IPS-20b (cell line): ENCODE measurements around the gene BBOX1.
"Not testable (repeated sequence)": the region's sequence is repeated elsewhere in the genome, so short reads cannot be mapped to it uniquely, and the experiment has no call there.

Experiments used
- H3K27ac ChIP-seq: one replicate; pipeline ENCODE4 v1.5.1; 2013; ENCODE audit warnings: low read length
- H3K27me3 ChIP-seq: 2 replicates; pipeline ENCODE4 v1.6.1; 2013; ENCODE audit warnings: mild to moderate bottlenecking, low read length, inconsistent platforms; ENCODE audit not compliant: insufficient read depth
- H3K36me3 ChIP-seq: 2 replicates; pipeline ENCODE4 v1.6.1; 2013; ENCODE audit warnings: low read depth, mild to moderate bottlenecking, inconsistent platforms, low read length, moderate library complexity; ENCODE audit not compliant: insufficient read depth
- H3K4me1 ChIP-seq: 2 replicates; pipeline ENCODE4 v1.6.1; 2013; ENCODE audit warnings: mild to moderate bottlenecking, control low read depth, inconsistent platforms, low read length, moderate library complexity; ENCODE audit not compliant: insufficient read depth
- H3K4me3 ChIP-seq: 2 replicates; pipeline ENCODE4 v1.5.1; 2013; ENCODE audit warnings: mild to moderate bottlenecking, low read length, inconsistent platforms
- H3K9ac ChIP-seq: 2 replicates; pipeline ENCODE4 v1.6.1; 2013; ENCODE audit warnings: low read depth, mild to moderate bottlenecking, inconsistent platforms, low read length, moderate library complexity
- H3K9me3 ChIP-seq: 2 replicates; pipeline ENCODE4 v1.6.1; 2013; ENCODE audit warnings: mild to moderate bottlenecking, low read depth, low read length, inconsistent platforms; ENCODE audit not compliant: insufficient read depth

The BBOX1 gene

GRCh38 chr11:27115051-27115650 lies 74.5 kb downstream of the BBOX1 start:
- Histone ChIP-seq H3K4me1 (no peaks in the 10 kb centered on the region), H3K27ac (no peak overlapping the region), H3K9me3 (no peaks in the 10 kb centered on the region), H3K4me3 (no peak overlapping the region), H3K9ac (no peak overlapping the region), H3K27me3 (no peaks in the 10 kb centered on the region), H3K36me3 (no peaks in the 10 kb centered on the region)

- Histone ChIP-seq H3K4me3 (no peak overlapping the region), H3K9ac (no peak overlapping the region), H3K27ac (no peak overlapping the region)
Observed at GRCh38 chr11:27116684-27117083, 76.1 kb downstream of the BBOX1 start.

GRCh38 chr11:27118371-27118770 lies 77.8 kb downstream of the BBOX1 start:
- no peak overlapping the region for H3K9ac ChIP-seq
- H3K4me1 ChIP-seq: no peaks in the 10 kb centered on the region

More at GRCh38 chr11:27116684-27117083, 76.1 kb downstream of the BBOX1 start:
- no peaks in the 10 kb centered on the region for H3K9me3 ChIP-seq
- no peaks in the 10 kb centered on the region for H3K4me1 ChIP-seq
- H3K36me3 ChIP-seq: no peaks in the 10 kb centered on the region
- H3K27me3 ChIP-seq: no peaks in the 10 kb centered on the region

GRCh38 chr11:27118949-27119348 lies 78.3 kb downstream of the BBOX1 start:
- H3K4me1 ChIP-seq: peaks cover 4% of the 10 kb centered on the region; the same call in 1 of the 2 replicates
- H3K9ac ChIP-seq: no peak overlapping the region
- no peaks in the 10 kb centered on the region for H3K9me3 ChIP-seq
- no peaks in the 10 kb centered on the region for H3K27me3 ChIP-seq
- H3K36me3 ChIP-seq: no peaks in the 10 kb centered on the region
- no peak overlapping the region for H3K4me3 ChIP-seq
- no peak overlapping the region for H3K27ac ChIP-seq

More at GRCh38 chr11:27118371-27118770, 77.8 kb downstream of the BBOX1 start:
- Histone ChIP-seq H3K9me3 (no peaks in the 10 kb centered on the region), H3K27me3 (no peaks in the 10 kb centered on the region), H3K36me3 (no peaks in the 10 kb centered on the region), H3K27ac (no peak overlapping the region), H3K4me3 (no peak overlapping the region)

GRCh38 chr11:27119396-27119795 lies 78.8 kb downstream of the BBOX1 start:
- H3K4me3 ChIP-seq: no peak overlapping the region
- no peak overlapping the region for H3K27ac ChIP-seq
- no peaks in the 10 kb centered on the region for H3K27me3 ChIP-seq
- no peak overlapping the region for H3K9ac ChIP-seq
- no peaks in the 10 kb centered on the region for H3K36me3 ChIP-seq
- no peaks in the 10 kb centered on the region for H3K9me3 ChIP-seq
- H3K4me1 ChIP-seq: peaks cover 6% of the 10 kb centered on the region; the same call in 1 of the 2 replicates

- Histone ChIP-seq H3K27ac (no peak overlapping the region), H3K27me3 (no peaks in the 10 kb centered on the region), H3K4me1 (peaks cover 6% of the 10 kb centered on the region; the same call in 1 of the 2 replicates), H3K9ac (no peak overlapping the region), H3K4me3 (no peak overlapping the region), H3K9me3 (no peaks in the 10 kb centered on the region), H3K36me3 (no peaks in the 10 kb centered on the region)
Observed at GRCh38 chr11:27120211-27120610, 79.6 kb downstream of the BBOX1 start.

- Histone ChIP-seq H3K9ac (no peak overlapping the region), H3K4me3 (no peak overlapping the region), H3K27me3 (no peaks in the 10 kb centered on the region), H3K9me3 (no peaks in the 10 kb centered on the region), H3K36me3 (no peaks in the 10 kb centered on the region), H3K4me1 (peaks cover 6% of the 10 kb centered on the region; the same call in 1 of the 2 replicates), H3K27ac (no peak overlapping the region)
Observed at GRCh38 chr11:27122001-27122400, 81.4 kb downstream of the BBOX1 start.

- Histone ChIP-seq H3K4me1 (peaks cover 6% of the 10 kb centered on the region; the same call in 1 of the 2 replicates), H3K4me3 (no peak overlapping the region), H3K36me3 (no peaks in the 10 kb centered on the region), H3K9ac (no peak overlapping the region), H3K27me3 (no peaks in the 10 kb centered on the region), H3K9me3 (no peaks in the 10 kb centered on the region), H3K27ac (no peak overlapping the region)
Observed at GRCh38 chr11:27124514-27125264, 84.1 kb downstream of the BBOX1 start.

- Histone ChIP-seq H3K9ac (no peak overlapping the region), H3K27ac (no peak overlapping the region), H3K9me3 (no peaks in the 10 kb centered on the region), H3K4me1 (no peaks in the 10 kb centered on the region), H3K4me3 (no peak overlapping the region), H3K27me3 (no peaks in the 10 kb centered on the region), H3K36me3 (no peaks in the 10 kb centered on the region)
Observed at GRCh38 chr11:27129686-27130085, 89.1 kb downstream of the BBOX1 start.

GRCh38 chr11:27130806-27131205 lies 90.2 kb downstream of the BBOX1 start:
- H3K27me3 ChIP-seq: no peaks in the 10 kb centered on the region
- no peak overlapping the region for H3K9ac ChIP-seq

GRCh38 chr11:27135924-27136329 lies 95.3 kb downstream of the BBOX1 start:
- H3K9me3 ChIP-seq: peaks cover 15% of the 10 kb centered on the region
- not testable (repeated sequence) for H3K27me3 ChIP-seq, H3K36me3 ChIP-seq, H3K4me3 ChIP-seq, H3K9ac ChIP-seq, H3K27ac ChIP-seq, H3K4me1 ChIP-seq

More at GRCh38 chr11:27130806-27131205, 90.2 kb downstream of the BBOX1 start:
- no peaks in the 10 kb centered on the region for H3K4me1 ChIP-seq
- peaks cover 4% of the 10 kb centered on the region for H3K9me3 ChIP-seq
- H3K4me3 ChIP-seq: no peak overlapping the region
- no peak overlapping the region for H3K27ac ChIP-seq
- no peaks in the 10 kb centered on the region for H3K36me3 ChIP-seq

- Histone ChIP-seq H3K27me3 (no peaks in the 10 kb centered on the region), H3K36me3 (no peaks in the 10 kb centered on the region), H3K4me1 (no peaks in the 10 kb centered on the region), H3K4me3 (no peak overlapping the region), H3K9ac (no peak overlapping the region), H3K9me3 (peaks cover 20% of the 10 kb centered on the region), H3K27ac (no peak overlapping the region)
Observed at GRCh38 chr11:27138716-27139115, 98.1 kb downstream of the BBOX1 start.
